ENCODE data around the gene DLGAP1.

Gene DLGAP1

DNA sequence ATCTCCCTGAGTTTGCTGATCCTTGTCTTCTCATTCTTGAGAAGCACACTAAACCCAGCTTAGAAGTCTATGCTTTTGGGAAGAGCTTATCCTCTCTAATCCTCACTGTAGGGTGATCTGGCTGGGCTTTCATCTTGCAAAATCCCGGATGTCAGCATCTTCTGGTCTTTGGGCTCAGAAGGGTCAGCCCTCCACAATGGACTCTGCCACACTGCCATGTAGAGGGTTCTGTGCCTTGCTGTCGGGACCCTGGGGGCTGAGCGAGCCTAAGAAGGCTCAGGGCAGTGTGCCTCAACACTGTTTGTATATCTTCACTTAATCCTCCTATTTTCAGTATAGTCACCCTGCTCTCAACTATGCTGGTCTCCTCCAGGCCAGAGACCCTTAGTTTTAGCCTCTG lies 902.8 kb downstream of the DLGAP1 start:
- no peak for DNase-seq (ENCODE audit: low read depth, low spot score)

DNA sequence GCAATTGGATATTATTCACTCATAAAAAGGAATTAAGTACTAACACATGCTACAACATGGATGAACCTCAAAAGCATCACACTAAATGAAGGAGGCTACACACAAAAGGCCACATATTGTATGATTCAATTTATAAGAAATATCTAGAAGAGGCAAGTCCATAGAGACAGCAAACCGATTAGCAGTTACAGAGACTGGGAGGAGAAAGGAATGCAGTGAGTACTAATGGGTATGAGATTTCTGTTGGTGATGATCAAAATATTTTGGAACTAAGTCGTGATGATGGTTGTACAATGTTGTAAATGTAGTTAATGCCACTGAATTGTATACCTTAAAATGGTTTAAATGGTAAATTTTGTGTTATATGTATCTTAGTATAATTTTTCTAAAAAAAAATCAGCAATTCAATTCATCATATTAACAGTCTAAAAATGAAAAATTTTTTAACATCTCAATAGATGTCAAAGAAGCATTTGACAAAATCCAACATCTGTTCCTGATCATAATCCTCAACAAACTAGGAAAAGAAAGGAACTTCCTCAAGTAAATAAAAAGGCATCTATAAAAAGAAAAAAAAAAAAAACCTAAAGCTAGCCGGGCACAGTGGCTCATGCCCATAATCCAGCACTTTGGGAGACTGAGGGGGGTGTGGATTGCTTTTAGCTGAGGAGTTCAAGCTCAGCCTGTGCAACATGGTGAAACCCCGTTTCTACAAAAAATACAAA lies 907.1 kb downstream of the DLGAP1 start:
- DNase-seq (ENCODE audit: low read depth, low spot score), result no peak

DNA sequence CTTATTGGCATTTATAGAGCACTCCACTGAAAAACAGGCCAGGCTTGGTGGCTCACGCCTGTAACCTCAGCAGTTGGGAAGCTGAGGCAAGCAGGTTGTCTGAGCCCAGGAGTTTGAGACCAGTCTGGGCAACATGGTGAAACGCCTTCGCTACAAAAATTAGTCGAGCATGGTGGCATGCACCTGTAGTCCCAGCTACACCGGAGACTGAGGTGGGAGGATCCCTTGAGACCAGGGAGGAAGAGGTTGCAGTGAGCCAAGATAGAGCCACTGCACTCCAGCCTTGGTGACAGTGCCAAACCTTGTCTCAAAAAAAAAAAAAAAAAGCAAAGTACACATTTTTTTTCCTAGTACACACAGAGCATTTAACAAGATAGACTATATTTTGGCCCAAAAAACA lies 909.0 kb downstream of the DLGAP1 start:
- no peak for DNase-seq (ENCODE audit: low read depth, low spot score)

- DNase-seq (ENCODE audit: low read depth, low spot score), result no peak
These were observed 910.6 kb downstream of the DLGAP1 start for GRCh38 chr18:3544537-3544936.

- no peak for DNase-seq (ENCODE audit: low read depth, low spot score)
These were observed 913.3 kb downstream of the DLGAP1 start for GRCh38 chr18:3541549-3542386.

DNA sequence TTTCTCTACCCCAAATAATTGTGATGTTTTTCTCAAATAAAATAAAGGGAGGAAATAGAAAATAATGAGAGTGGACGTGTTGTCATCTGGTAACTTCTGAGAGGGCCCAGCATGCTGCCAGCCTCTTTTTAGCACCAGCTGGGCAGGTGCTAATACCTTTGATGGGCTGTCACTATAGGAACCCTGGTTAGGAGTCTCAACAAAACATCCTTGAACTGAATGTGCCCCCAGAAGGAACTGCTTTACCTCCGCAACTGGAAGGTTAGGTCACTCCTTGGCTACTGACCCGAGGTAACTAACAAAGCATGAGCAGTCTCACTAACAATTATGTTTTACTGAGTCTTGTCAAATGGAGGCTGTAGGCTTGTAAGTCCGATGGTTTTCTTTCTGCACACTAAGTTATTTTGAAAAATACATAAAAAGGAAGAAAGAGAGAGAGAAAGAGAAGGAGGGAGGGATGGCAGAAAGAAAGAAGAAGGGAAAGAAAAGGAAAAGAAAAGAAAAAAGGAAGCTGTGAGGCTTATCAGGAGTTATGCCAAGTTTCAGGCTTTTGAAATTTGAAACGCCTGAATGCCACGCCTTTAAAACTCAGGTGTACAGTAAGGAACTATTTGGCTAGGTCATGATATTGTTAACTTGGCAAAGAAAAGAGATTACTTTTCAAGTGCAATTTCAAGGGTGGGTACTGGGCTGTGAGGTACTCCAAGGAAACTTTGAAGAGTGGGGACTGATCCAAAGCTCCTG lies 914.1 kb downstream of the DLGAP1 start:
- no peak for DNase-seq (ENCODE audit: low read depth, low spot score)

DNA sequence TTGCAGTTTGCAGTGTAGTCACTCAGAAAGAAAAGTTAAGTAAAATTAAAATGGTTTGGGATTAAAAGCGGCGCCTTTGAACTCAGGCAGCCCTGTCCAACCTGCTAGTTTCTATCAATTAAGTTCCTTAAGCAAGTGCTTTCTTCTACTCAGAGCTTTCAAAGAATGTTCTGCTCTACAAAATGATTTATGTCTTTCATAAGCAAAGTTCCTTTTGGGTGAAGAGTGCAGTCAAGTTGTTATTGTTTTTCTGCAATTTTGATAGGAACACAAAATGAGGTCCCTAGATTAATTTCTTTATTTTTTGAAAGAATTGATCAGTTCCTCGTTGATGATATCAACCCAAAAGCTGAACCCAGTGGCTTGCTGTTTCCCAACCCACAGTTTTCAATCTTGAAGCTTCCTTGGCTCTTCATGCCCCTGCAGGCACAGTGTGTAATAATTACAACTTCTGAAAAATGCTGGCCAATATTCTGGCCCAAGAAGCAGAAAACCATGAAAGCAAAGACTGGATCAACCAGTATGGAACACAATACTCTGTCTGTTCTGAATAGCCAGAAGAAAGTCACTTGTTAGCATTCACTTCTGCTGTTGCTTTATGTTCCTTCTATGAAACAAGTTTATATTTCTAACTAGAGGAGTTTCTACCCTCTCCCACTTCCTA lies 916.0 kb downstream of the DLGAP1 start:
- no peak for DNase-seq (ENCODE audit: low read depth, low spot score)

- DNase-seq (ENCODE audit: low read depth, low spot score), result no peak
These were observed 916.7 kb downstream of the DLGAP1 start for GRCh38 chr18:3538456-3538855.

GRCh38 chr18:3530807-3531206 lies 924.3 kb downstream of the DLGAP1 start:
- no peak for DNase-seq (ENCODE audit: low read depth, low spot score)

- DNase-seq (ENCODE audit: low read depth, low spot score), result no peak
These were observed 925.5 kb downstream of the DLGAP1 start for GRCh38 chr18:3529601-3530000.

DNA sequence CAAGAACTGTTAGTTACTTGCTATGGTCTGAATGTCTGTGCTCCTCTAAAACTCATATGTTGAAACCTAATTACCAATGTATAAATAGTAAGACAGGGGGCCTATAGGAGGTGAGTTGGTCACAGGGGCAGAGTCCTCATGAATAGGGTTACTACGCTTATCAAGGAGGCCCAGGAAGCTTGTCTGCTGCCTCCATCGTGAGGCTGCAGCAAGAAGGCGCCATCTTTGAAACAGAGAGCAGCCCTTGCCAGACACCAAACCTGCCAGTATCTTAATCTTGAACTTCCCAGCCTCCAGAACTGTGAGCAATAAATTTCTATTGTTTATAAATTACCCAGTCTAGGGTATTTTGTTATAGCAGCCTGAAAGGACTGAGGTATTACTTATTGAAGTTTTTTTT lies 926.0 kb downstream of the DLGAP1 start:
- no peak for DNase-seq (ENCODE audit: low read depth, low spot score)

DNA sequence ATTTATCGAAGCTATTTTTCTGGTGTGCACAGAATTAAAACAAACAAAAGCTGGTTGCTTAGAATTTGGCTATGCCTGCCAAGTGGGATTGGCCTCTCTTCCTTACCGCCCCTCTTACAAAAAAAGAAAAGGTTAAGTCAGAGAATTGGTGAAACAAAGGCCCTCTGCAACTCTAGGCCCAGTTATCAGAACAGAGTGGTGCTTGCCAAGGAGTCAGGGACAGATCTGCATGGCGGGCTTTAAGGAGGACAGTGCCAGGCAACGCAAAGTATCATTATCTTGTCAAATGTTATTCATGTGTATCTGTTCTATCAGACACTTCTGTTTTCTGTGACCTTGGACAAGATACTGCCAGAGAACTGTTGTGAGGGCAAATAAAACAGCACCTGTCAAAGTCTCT lies 926.9 kb downstream of the DLGAP1 start:
- no peak for DNase-seq (ENCODE audit: low read depth, low spot score)

DNA sequence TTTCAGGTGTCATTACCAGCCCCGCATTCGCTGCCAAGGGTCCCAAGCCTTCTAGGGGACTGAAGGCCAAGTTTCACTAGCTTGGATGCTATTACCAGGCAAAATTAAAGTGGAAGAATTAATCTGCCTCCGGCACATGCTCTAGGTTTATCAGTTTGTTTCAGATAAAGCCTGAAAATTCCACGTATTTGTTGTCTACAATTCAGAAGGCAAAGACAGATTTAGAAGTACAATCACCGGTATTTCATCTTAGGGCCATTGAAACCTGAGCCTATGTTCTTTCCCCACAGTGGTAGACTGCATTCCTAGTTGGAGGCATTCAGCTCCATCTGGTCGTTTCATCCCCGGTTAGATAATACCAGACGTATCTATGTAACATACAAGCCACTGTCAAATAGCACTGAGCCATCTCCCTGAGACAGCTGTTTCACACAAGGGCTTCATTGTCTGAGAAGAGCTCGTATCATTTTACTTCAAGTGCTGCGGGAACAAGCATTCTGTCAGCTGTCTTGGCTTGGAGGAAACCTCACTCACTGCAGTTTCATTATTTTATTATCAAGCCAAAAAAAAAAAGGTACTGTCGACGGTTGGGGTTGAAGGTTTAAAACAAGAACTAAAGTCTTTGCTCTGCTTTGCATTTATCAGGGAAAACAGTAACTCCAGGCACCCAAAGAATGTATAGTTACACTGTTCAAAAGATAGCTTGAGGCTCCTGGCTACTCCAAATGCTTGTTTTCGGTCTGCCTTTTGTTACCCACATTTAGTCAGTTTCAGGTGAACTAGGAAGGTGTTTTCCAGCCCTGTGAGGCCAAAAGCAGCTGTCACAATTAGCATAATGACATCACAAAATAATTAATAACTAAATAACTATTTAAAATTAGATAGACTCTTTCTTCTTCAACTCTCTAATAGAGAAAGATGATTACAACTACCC lies 928.4 kb downstream of the DLGAP1 start:
- DNase-seq (ENCODE audit: low read depth, low spot score), result no peak

- DNase-seq (ENCODE audit: low read depth, low spot score), result peak; percentile 5
These were observed 929.2 kb downstream of the DLGAP1 start for GRCh38 chr18:3525870-3526420.

DNA sequence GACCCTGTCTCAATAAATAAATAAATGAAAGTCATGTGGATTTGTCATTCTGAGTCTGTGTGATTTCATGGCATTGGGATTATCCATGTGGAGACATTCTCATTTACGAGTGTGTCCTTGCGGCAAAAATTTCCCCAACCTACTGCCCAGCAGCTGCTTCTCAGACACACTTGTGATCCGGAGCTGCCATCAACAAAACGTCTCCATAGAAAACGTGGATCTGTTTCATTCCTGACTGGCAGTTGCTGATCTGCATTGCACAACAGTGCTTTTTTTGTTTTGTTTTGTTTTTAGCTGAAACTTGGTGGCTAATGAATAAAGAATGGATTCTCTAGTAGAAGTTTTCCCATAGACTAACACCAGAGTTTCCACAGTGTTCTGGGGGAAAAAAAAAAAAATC lies 930.4 kb downstream of the DLGAP1 start:
- DNase-seq (ENCODE audit: low read depth, low spot score), result no peak

DNA sequence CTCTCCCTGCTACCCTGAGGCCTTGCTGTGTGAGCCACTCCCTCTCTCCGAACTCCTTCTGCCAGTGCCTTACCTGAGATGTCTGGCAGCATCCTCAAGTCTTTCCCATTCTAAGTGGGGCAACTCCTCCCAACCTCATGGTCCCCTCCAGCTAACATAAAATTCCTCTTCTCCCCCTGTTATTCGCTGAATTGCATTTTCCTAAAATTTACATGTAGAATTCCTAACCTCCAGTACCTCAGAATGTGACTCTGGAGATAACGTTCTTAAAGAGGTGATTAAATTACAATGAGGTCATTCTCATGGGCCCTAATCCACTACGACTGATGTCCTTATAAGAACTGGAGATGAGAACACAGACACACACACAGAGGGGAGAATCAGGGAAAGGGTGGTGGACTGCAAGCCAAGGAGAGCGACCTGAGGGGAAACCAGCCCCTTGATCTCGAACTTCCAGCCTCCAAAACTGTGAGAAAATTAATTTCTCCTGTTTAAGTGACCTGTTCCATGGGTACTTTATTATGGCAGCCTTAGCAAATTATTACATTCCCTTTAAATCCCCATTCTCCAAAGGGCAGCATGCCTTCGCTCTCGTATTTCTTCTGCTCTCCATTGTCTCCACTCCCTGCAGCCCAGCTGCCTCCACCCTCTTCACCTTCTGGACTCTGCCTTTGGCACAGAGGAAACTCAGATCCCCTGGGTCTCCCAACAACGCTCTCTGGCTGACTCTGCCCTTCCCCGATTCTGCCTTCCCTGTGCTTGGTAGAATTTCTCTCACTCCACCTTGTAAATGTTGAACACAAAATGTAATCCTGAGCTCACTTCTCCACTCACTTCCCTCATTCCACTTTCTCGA lies 934.6 kb downstream of the DLGAP1 start:
- no peak for DNase-seq (ENCODE audit: low read depth, low spot score)

DNA sequence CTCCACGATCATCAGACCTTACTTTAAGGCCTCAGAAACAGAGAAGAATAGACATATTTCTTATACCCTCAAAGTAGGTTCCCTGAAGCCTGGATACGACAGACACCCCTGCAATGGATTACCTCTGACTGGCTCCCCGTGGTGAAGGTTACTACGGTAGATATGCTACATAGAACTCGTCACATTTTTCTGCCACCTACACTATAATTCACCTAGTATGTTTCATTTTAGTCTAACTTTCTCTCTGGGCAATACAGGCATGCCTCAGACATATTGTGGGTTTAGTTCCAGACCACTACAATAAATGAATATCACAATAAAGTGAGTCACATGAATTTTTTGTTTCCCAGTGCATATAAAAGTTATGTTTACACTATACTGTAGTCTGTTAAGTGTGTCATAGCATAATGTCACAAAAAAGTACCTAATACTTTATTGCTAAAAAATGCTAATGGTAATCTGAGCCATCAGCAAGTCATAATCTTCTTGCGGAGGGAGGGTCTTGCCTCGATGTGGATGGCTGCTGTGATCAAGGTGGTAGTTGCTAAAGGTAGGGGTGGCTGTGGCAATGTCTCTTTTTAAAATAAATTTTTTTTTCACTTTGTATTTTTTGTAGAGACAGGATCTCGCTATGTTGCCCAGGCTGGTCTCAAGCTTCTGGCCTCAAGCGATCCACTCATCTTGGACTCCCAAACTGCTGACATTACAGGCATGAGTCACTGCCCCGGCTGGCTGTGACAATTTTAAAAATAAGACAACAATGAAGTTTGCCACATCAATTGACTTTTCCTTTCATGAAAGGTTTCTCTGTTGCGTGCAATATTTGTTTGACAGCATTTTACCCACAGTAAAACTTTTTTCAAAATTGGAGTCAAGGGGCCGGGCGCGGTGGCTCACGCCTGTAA lies 940.5 kb downstream of the DLGAP1 start:
- DNase-seq (ENCODE audit: low read depth, low spot score), result no peak

GRCh38 chr18:3513481-3513880 lies 941.6 kb downstream of the DLGAP1 start:
- DNase-seq (ENCODE audit: low read depth, low spot score), result no peak

Data from activated CD4-positive, CD25-positive, alpha-beta regulatory T cell treated with anti-CD3 and anti-CD28 coated beads, Interleukin-2, amount 50 U/mL, for 16 hours (primary cell).